NCI-H146 treated with DMSO at 0.1 percent for 48 hours (cell line): ENCODE data around the gene NODAL.

Source experiments
- DNase-seq: peaks from one replicate; lab custom pipeline; 2025; ENCODE audit not compliant: unreplicated experiment; lab: John Stamatoyannopoulos, UW

NODAL gene

DNA sequence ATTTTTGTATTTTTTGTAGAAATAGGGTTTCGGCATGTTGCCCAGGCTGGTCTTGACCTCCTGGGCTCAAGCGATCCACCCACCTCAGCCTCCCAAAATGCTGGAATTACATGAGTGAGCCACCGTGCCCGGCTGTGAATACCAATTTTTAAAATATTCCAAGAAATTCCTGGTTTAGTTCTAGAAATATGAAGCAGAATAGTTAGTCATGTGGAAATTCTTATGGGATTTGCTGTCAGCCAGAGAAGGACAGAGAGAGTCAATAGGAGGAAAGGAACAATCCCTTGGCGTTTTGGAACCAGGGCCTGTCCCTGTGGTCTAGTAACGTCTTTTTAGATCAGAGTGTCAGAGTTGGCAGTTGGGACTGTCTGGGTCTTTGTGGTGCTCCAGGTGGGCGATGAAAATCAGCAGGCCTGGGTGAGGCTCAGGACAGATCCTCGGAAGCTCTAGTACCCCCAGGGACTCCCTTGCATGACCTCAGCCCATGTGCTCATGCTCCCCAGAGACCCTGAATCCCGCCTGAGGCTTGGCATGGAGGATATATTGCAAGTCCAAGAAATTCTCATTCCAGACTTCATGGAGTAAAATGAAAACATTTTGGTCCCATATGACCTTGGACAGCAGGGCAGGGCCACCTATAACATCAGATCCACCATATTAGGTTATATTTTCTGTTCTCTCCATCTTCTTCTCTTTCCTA is 7.8 kb downstream of the NODAL start:
- no peak for DNase-seq

GRCh38 chr10:70432561-70433263 is 8.8 kb downstream of the NODAL start:
- no peak for DNase-seq

GRCh38 chr10:70432101-70432500 is 9.4 kb downstream of the NODAL start:
- DNase-seq, result no peak

DNA sequence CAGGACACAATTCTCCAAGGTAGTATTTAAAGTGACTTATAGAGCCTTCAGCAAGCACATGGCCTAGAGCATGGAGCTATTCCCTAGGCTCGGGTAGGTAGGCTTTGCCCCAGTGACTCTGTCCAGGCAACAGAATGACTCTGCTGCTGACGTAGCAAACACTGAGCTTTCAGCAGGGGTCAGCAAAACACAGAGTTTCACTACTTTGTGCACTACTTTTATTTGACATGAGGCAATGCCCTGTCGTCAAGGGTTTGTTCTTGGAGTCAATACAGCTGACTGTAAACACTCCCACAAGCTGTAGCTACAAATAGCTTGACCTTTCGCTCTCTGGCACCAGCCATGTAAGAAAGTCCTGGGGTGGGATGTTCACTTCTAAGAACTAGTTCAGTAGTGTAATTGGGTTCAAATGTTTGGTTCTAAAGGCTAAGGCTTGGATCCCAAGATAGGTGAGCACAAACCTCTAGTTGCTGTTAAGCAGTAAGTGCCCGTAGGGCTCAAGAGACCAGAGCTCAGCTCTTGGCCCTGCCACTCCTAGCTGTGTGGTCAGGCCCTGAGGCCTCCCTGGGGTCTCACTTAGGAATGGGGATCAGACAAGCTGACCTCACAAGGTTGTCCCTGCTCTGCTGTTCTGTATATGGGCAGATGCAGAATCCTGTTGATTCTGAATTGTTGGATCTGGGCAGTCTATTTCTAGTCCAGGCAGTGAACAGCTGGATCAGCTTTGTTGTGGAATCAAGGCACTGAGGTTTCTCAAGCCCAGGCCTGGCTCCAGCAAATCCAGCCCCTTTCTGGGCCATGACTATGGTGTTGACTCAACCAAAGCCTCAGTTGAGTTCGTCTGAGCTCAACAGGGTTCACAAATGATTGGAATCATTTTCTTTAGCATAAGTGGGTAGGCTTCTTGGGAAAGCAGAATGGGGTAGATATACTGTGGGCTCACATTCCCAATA is 10.7 kb downstream of the NODAL start:
- no peak for DNase-seq

DNA sequence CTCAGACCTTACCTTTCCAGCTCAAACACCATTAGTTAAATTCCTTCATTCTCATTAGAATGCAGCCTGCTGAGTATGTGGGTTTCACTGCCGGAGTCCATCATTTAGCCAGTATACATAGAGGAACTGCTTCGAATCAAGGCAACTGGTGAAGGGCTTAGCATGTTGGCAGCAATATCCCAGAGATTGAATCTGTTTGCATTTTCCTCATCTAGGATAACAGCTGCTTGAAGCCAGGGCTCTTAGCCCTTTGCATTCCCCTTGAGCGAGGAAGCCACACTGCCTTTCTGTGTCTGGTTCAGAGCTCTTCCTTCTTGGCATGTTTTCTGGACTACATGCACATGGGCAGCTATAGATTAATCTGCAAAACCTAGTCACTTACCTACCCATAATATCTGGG is 14.7 kb downstream of the NODAL start:
- DNase-seq, result no peak

- no peak for DNase-seq
These were observed 16.4 kb downstream of the NODAL start for GRCh38 chr10:70425096-70425495.

DNA sequence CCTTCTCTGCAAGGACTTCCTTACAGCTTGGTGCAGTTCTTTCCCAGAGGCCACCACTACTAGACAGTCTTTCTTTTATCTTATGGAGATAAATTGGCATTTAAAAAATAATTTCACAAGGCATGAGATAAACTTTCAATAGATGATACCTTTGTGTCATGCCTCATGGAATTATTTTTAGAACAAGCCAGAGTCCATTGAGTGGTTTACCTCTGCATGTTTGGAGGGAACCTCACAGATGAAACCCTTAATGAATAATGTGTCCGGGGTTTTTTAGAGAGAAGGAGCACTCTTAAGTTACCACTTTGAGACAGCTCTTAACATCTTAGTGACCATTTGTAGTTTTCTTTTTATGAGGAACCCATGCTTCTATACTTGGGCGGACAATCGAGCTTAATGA is 17.2 kb downstream of the NODAL start:
- no peak for DNase-seq

GRCh38 chr10:70418713-70419112 is 22.8 kb downstream of the NODAL start:
- no peak for DNase-seq

GRCh38 chr10:70418229-70418628 is 23.3 kb downstream of the NODAL start:
- DNase-seq, result no peak

DNA sequence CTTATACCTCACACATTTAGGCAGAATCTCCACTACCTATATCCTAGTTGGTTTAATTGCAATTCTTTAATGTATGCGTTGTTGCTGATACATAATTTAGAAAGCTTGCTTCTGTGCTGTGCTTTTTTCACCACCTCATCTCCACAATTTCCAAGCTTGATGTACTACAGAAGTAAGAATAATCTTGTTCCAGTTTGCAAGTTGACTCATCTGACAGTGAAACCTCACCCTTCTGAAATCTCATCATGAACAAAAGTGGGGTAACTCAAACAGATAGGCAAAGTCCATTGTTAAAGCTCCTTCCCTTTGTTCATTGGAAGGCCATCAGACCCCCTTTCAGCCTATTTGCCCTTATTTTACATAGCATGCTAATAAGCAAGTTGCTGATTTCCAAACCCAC is 23.9 kb downstream of the NODAL start:
- DNase-seq, result no peak

DNA sequence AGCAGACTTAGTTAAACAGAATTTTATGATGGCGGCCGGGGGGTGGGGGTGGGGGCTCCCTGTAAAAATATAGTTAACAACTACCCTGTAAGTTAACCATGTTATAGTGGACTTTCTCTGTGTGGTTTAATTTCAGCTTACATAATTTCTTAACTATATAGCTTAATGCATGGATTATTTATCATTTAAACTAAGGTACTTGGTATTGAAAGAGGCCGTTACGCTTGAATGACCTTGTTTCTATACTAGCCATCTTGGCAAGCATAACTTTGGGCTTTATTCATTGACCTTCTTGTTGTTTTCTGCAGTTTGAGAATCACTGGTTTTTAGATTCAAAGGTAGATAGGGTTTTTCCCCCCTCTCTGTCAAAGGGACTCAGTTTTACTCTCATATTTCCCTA is 29.1 kb downstream of the NODAL start:
- no peak for DNase-seq

DNA sequence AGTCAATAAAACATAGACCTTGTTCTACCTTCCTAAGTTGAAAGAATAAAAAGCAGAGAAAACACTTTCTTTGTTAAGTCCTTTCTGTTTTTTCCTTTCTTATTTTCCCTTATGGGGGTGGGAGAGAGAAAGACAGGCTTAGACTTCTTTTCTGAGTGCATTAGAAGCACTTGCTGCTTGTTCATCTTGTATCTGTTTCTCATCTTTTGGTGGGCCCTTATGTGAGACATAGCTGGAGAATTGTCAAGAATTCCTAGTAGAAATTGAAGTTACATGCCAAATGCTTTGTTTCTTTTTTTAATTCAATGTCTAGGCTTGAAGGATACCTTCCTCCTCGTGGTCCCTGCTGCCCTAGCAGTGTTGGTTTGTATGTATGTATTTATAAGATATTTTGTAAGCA is 30.9 kb downstream of the NODAL start:
- DNase-seq, result no peak

DNA sequence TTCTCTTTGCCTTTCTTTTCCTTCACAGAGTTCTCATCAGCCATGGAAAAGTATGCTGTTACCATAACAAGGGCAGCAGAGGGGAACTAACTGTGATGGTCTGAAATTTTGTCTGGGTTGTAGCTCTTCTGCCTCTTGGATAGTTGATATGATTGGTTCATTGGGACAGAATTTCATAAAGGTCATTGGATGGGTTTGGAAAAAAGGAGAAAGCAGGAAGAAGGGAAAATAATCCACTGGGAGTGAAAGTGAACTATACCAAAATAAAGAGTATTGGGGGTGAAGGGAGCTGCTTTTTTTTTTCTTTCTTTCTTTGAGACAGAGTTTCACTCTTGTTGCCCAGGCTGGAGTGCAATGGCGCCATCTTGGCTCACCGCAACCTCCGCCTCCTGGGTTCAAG is 31.7 kb downstream of the NODAL start:
- DNase-seq, result no peak

- DNase-seq, result no peak
These were observed 36.2 kb downstream of the NODAL start for GRCh38 chr10:70405037-70405824.

DNA sequence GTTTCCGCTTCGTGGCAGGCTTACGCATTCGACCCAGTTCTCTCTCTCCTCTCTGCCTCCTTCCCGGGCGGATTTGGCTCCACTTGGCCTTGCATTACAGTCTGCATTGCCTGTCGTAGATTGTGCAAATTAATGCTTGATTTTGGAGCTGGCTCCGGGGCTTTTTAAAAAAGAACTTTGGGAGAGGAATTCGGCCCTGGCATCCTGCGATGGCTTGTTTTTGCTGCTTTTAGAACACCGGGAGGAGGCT is 36.8 kb downstream of the NODAL start:
- no peak for DNase-seq

DNA sequence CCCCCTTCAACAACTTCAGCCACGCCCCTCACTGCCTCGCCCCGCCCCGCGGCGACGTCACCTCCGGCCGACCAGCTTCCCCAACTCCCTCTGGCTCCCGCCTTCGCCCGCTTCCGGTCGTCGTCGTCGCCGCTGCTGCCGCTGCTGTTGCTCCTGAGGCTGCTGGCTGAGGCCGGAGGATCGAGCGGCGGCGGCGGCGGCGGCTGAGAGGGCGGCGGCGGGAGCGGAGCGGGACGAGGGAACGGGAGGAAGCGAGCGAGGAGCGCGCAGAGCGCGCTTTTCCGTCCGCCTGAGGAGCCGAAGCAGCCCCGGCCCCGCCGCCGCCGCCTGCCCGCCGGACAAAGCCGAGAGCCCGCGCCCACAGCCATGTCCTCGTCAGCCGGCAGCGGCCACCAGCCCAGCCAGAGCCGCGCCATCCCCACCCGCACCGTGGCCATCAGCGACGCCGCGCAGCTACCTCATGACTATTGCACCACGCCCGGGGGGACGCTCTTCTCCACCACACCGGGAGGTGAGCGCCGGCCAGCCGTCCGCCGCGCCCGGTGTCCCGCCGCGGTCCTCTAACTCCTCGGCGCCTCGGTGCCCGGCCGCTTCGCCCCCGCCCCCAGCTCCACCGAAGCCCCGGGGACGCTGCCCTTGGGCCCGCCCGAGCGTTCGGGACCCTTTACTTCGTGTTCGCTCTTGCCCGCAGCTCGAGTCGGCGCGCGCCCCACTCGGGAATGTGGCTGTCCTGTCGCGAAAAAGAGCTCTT is 37.3 kb downstream of the NODAL start, which contains the start of gene EIF4EBP2:
TSS of gene EIF4EBP2 (plus strand) at position 110 of the 751 bp plus-strand sequence. CDS start at position 367, 257 bp downstream.
- peak; percentile 89 for DNase-seq

DNA sequence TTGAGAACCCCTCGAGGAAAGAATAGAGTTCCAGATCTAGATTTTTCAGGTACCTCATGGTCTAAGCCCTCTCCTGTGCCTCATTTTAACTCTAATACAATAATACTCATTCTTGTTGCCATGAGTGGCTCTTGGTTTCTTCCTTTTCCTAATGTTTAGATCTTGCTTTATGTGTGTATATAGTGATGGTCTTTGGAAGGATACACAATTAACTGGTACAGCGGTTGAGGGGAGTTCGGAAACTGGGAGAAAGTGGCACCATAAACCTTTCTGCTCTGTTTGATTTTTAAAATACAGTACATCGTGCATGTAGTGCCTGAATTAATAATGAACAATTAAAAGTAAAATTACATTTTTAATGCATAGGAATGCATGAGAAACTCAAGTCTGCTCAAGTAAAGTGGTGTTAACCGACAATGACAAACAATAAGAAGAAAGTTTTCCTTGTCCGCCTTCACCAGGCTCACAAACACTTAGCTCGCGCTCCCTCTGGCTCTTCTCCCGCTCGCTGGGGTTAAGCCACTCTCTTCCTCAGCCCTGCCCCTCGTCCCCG is 37.9 kb downstream of the NODAL start:
- DNase-seq, result no peak

DNA sequence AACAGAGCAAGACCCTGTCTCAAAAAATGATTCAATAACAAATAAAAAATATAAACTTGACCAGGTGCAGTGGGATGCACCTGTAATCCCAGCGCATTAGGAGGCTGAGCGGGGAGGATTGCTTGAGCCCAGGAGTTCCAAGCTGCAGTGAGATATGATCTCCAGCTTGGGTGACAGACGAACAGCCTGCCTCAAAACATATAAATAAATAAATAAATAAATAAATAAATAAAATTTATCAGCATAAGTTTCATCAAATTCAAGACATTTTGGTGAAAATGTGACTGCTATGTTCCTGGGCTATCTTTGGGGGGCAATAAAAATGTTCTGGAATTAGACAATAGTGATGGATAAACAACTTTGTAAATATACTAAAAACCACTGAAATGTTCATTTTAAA is 42.3 kb downstream of the NODAL start:
- no peak for DNase-seq

DNA sequence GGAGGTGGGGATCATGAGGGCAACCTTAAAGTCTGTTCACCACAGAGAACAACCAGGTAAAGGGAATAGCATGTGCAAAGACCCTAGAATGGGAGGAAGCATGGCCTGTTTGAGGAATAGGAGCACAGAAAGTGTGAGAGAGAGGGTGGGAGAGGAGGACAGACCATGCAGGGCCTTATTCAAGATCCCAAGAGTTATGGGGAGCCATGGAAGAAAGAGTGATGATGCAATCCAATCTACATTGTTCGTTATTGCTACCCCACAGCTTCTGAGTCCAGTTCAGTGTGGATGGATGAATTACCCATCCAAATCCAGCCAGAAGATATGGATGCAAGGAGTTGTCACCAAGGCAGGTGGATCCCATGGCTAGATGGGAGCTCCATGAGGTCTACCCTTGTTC is 45.3 kb downstream of the NODAL start:
- no peak for DNase-seq

GRCh38 chr10:70391654-70392053 is 49.8 kb downstream of the NODAL start:
- no peak for DNase-seq
